Smooth muscle cell (in vitro differentiated cells): ENCODE data around the gene ATP8A1. TPM values are rescaled to one million over a fixed set of nuclear protein-coding genes. Genes with fewer than 3 reads are reported as not detected.

ENCODE experiments used
- DNase-seq: peaks from one replicate; lab custom pipeline; 2025; ENCODE audit not compliant: unreplicated experiment; lab: John Stamatoyannopoulos, UW
- H2AFZ ChIP-seq: fragments of 200-600 bp; sonication (generic); 2 replicates; pipeline ENCODE4 v1.6.0; 2016; ENCODE audit warnings: antibody characterized with exemption, low read depth, mild to moderate bottlenecking
- H3F3A ChIP-seq: fragments of 200-600 bp; sonication (generic); 2 replicates; pipeline ENCODE4 v1.6.0; 2017; ENCODE audit warnings: antibody characterized with exemption, low read depth
- H3K27ac ChIP-seq: fragments of 200-600 bp; sonication (generic); 2 replicates; pipeline ENCODE4 v1.5.1; 2016; ENCODE audit warnings: low read depth, mild to moderate bottlenecking
- H3K27me3 ChIP-seq: fragments of 200-600 bp; sonication (generic); 2 replicates; pipeline ENCODE4 v1.6.1; 2016; ENCODE audit warnings: low read depth, mild to moderate bottlenecking
- H3K36me3 ChIP-seq: fragments of 200-600 bp; sonication (generic); 2 replicates; pipeline ENCODE4 v1.5.1; 2016; ENCODE audit warnings: low read depth
- H3K4me1 ChIP-seq: fragments of 200-600 bp; sonication (generic); 2 replicates; pipeline ENCODE4 v1.5.1; 2016; ENCODE audit warnings: low read depth
- H3K4me2 ChIP-seq: fragments of 200-600 bp; sonication (generic); 2 replicates; pipeline ENCODE4 v1.6.0; 2016; ENCODE audit warnings: mild to moderate bottlenecking
- H3K4me3 ChIP-seq: fragments of 200-600 bp; sonication (generic); 2 replicates; pipeline ENCODE4 v1.5.1; 2016; ENCODE audit warnings: mild to moderate bottlenecking
- H3K79me2 ChIP-seq: fragments of 200-600 bp; sonication (generic); 2 replicates; pipeline ENCODE4 v1.6.0; 2016; ENCODE audit warnings: low read depth, mild to moderate bottlenecking
- H3K9ac ChIP-seq: fragments of 200-600 bp; sonication (generic); 2 replicates; pipeline ENCODE4 v1.6.0; 2016; ENCODE audit warnings: low read depth
- H3K9me3 ChIP-seq: fragments of 200-600 bp; sonication (generic); replicated peaks from 2 replicates; pipeline ENCODE4 v1.5.1; 2016; ENCODE audit warnings: low read depth
- H4K20me1 ChIP-seq: fragments of 200-600 bp; sonication (generic); 2 replicates; pipeline ENCODE4 v1.6.0; 2016; ENCODE audit warnings: low read depth
- CTCF ChIP-seq: fragments of 200-600 bp; sonication (generic); IDR thresholded peaks from 2 replicates; pipeline ENCODE4 v1.5.1; 2017; ENCODE audit warnings: borderline replicate concordance, mild to moderate bottlenecking, antibody characterized with exemption; ENCODE audit not compliant: insufficient read depth, poor library complexity, severe bottlenecking
- WGBS: methylation state at CpG from one replicate; pipeline ENCODE4 v1.1.7; 2016; ENCODE audit warnings: low lambda C conversion rate; 5-methylcytosine and 5-hydroxymethylcytosine counted together
- polyA plus RNA-seq: library from polyadenylated mRNA; unstranded; fragments of >200 nt; fragmentation: Nextera tagmentation; extraction: Ambion mirVana; gene quantifications from 2 replicates; pipeline ENCODE4 v1.2.1, GENCODE V29; 2016
- total RNA-seq: library from RNA; depleted of rRNA; stranded (reverse); fragments of >200 nt; gene quantifications from 2 replicates; pipeline ENCODE4 v1.2.3, GENCODE V29; 2014

The ATP8A1 gene
- total and polyA plus RNA-seq, 2 experiments from 2014 or later, result 1.8 TPM; not detected in 1

- Histone ChIP-seq H2AFZ (no peak overlapping the region), H3K9ac (no peak overlapping the region), H3K9me3 (no peaks in the 10 kb centered on the region), H4K20me1 (no peaks in the 10 kb centered on the region), H3K4me3 (no peak overlapping the region), H3K4me1 (peaks cover 5% of the 10 kb centered on the region), H3K27ac (no peak overlapping the region), H3K36me3 (no peaks in the 10 kb centered on the region), H3K4me2 (no peak overlapping the region), H3K79me2 (no peaks in the 10 kb centered on the region), H3K27me3 (no peaks in the 10 kb centered on the region), H3F3A (no peaks in the 10 kb centered on the region)
- no peak for TF ChIP-seq CTCF
- 85% methylated on average over 4 of the region's 4 CpGs for WGBS
- DNase-seq, result no peak
These were observed 83.7 kb downstream of the ATP8A1 start for GRCh38 chr4:42573249-42573648.

GRCh38 chr4:42570221-42570620 is 86.7 kb downstream of the ATP8A1 start:
- no peaks in the 10 kb centered on the region for H3F3A ChIP-seq
- no peak for TF ChIP-seq CTCF
- no peak overlapping the region for H2AFZ ChIP-seq
- no peak overlapping the region for H3K9ac ChIP-seq
- peaks cover 5% of the 10 kb centered on the region for H3K4me1 ChIP-seq
- H3K79me2 ChIP-seq, result no peaks in the 10 kb centered on the region
- H3K9me3 ChIP-seq, result no peaks in the 10 kb centered on the region
- no peaks in the 10 kb centered on the region for H4K20me1 ChIP-seq
- H3K27ac ChIP-seq, result no peak overlapping the region
- no peak for DNase-seq
- no peak overlapping the region for H3K4me2 ChIP-seq
- H3K27me3 ChIP-seq, result no peaks in the 10 kb centered on the region
- no peak overlapping the region for H3K4me3 ChIP-seq
- 96% methylated on average over 1 of the region's 1 CpG for WGBS
- no peaks in the 10 kb centered on the region for H3K36me3 ChIP-seq

- Histone ChIP-seq H3K79me2 (no peaks in the 10 kb centered on the region), H3K4me1 (peaks cover 5% of the 10 kb centered on the region), H3K27ac (no peak overlapping the region), H3K4me2 (no peak overlapping the region), H3F3A (no peaks in the 10 kb centered on the region), H3K36me3 (no peaks in the 10 kb centered on the region), H2AFZ (no peak overlapping the region), H4K20me1 (no peaks in the 10 kb centered on the region), H3K27me3 (no peaks in the 10 kb centered on the region), H3K9me3 (no peaks in the 10 kb centered on the region), H3K9ac (no peak overlapping the region), H3K4me3 (no peak overlapping the region)
- peak; percentile 70 for TF ChIP-seq CTCF
- DNase-seq, result no peak
- WGBS, result 8% methylated on average over 4 of the region's 4 CpGs
These were observed 88.2 kb downstream of the ATP8A1 start for GRCh38 chr4:42568610-42569207.

GRCh38 chr4:42566835-42567234 is 90.1 kb downstream of the ATP8A1 start:
- no peaks in the 10 kb centered on the region for H3K9me3 ChIP-seq
- H3F3A ChIP-seq, result no peaks in the 10 kb centered on the region
- no peaks in the 10 kb centered on the region for H3K27me3 ChIP-seq
- no peaks in the 10 kb centered on the region for H4K20me1 ChIP-seq
- no peak for TF ChIP-seq CTCF
- H3K4me1 ChIP-seq, result peaks cover 5% of the 10 kb centered on the region
- no peak for DNase-seq
- H3K4me2 ChIP-seq, result no peak overlapping the region
- no peaks in the 10 kb centered on the region for H3K79me2 ChIP-seq
- 94% methylated on average over 1 of the region's 1 CpG for WGBS
- no peak overlapping the region for H3K9ac ChIP-seq
- H3K4me3 ChIP-seq, result no peak overlapping the region
- no peaks in the 10 kb centered on the region for H3K36me3 ChIP-seq
- no peak overlapping the region for H2AFZ ChIP-seq
- no peak overlapping the region for H3K27ac ChIP-seq
